Measurements from ENCODE around the gene TRAF6. TPM values are rescaled to one million over a fixed set of nuclear protein-coding genes. Genes with fewer than 3 reads are reported as not detected.

Gene TRAF6, protein sequence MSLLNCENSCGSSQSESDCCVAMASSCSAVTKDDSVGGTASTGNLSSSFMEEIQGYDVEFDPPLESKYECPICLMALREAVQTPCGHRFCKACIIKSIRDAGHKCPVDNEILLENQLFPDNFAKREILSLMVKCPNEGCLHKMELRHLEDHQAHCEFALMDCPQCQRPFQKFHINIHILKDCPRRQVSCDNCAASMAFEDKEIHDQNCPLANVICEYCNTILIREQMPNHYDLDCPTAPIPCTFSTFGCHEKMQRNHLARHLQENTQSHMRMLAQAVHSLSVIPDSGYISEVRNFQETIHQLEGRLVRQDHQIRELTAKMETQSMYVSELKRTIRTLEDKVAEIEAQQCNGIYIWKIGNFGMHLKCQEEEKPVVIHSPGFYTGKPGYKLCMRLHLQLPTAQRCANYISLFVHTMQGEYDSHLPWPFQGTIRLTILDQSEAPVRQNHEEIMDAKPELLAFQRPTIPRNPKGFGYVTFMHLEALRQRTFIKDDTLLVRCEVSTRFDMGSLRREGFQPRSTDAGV
- polyA plus RNA-seq (2013, experiment 1 of 2), result 9.6 TPM
- 10.0 TPM for polyA plus RNA-seq (2013, experiment 2 of 2)

DNA sequence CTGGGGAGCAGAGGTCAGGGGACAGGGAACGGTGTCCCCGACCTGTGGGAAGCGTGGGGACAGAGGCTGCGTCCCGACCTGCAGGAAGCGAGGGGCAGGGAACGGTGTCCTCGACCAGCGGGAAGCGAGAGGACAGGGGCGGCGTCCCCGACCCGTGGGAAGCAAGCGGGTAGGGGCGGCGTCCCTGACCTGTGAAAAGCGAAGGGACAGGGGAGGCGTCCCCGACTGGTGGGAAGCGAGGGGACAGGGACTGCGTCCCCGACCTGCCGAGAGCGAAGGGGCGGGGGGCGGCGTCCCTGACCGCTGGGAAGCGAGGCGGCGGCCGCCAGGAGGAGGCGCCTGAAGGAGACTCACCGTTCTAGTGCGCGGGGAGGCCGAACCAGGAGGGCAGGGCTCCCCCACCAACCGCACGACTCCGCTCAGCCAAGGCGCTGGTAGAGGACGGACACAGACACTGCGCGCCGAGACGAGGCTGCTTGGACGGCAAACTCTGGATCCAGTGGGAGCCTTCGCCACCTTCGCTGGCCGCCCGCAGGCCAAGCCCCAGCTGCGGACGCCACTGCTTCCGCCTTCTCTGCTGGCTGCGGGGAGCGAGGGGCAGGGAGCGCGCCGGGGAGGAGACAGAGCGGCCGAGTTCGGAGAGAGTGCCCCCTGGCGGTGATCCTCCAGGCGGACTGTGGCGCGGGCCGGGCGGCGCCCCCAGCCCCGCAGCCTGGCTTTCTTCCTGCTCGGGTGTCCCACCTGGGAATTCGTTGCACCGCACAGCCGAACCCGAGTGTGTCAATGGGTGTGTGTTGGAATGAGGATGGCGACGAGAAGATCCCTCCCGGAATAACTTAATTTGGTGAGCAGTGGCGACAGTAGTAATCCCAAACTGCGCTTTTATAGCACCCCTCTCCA, at the start of gene TRAF6:
TRAF6 (minus strand) TSS at position 579 of the 900 bp plus-strand sequence. CDS start 8,757 bp downstream, outside the sequence.
- peak within 1 kb of the TSS; percentile 85 for H3K4me2 ChIP-seq (ENCODE audit: insufficient read depth, low read length, poor library complexity, severe bottlenecking)
- H2BK5ac ChIP-seq (ENCODE audit: low read length), result peak within 1 kb of the TSS; percentile 67
- H4K8ac ChIP-seq (ENCODE audit: low read depth, low read length), result no peak within 1 kb of the TSS
- H3K79me1 ChIP-seq (ENCODE audit: low read depth, low read length), result peaks cover 4% of the 10 kb centered on the region
- peaks cover 0 to 3% (median 0%) of the 10 kb centered on the region in 3 experiments for H3K27me3 ChIP-seq (ENCODE audit: control insufficient read depth in 3 of 3, insufficient read depth in 3 of 3, low read depth in 1 of 3, low read length in 3 of 3)
- no peak within 1 kb of the TSS for H4K91ac ChIP-seq (ENCODE audit: low read depth, low read length, poor library complexity)
- H3K9ac ChIP-seq (ENCODE audit: low read depth, low read length, poor library complexity), result peak within 1 kb of the TSS; percentile 100
- H3K36me3 ChIP-seq (replicated peaks in 1 of 2; ENCODE audit: control insufficient read depth in 2 of 2, insufficient read depth in 2 of 2, low read length in 2 of 2), result peaks cover 0 to 12% of the 10 kb centered on the region in 2 donors
- peak within 1 kb of the TSS; percentile 97 for H2BK12ac ChIP-seq (ENCODE audit: low read length)
- peak; percentile 87 for DNase-seq (ENCODE audit: low spot score)
- WGBS, 2 donors (ENCODE audit: extremely low coverage in 2 of 2, insufficient read length in 2 of 2, insufficient replicate concordance in 1 of 2), result no CpG with 5 or more reads among the region's 81 CpGs
- peak within 1 kb of the TSS; percentile 99 for H3K18ac ChIP-seq (ENCODE audit: low read length)
- peaks cover 1 to 3% of the 10 kb centered on the region in 2 donors for H3K4me1 ChIP-seq (ENCODE audit: control insufficient read depth in 2 of 2, insufficient read depth in 1 of 2, low read depth in 1 of 2, low read length in 2 of 2)
- no peak within 1 kb of the TSS for H2AK5ac ChIP-seq (ENCODE audit: low read depth, low read length)
- H3K9me3 ChIP-seq (replicated peaks in 1 of 2; ENCODE audit: control insufficient read depth in 2 of 2, insufficient read depth in 1 of 2, low read depth in 1 of 2, low read length in 2 of 2), result peaks cover 2 to 10% of the 10 kb centered on the region in 2 donors
- H2BK15ac ChIP-seq (ENCODE audit: low read length), result peak within 1 kb of the TSS; percentile 94
- peak within 1 kb of the TSS; percentile 96 to 98 for H3K4me3 ChIP-seq (ENCODE audit: low read length in 2 of 2)
- H3K4ac ChIP-seq (ENCODE audit: low read length), result no peak within 1 kb of the TSS
- H3K23ac ChIP-seq (ENCODE audit: low read depth, low read length, poor library complexity), result peak within 1 kb of the TSS; percentile 98
- peak within 1 kb of the TSS; percentile 73 for H3K27ac ChIP-seq (replicated peaks; ENCODE audit: low read length)
- peak within 1 kb of the TSS; percentile 99 for H2AFZ ChIP-seq (ENCODE audit: low read length)
- H3K14ac ChIP-seq (ENCODE audit: low read length), result peak within 1 kb of the TSS; percentile 100
- no peak within 1 kb of the TSS for H2BK120ac ChIP-seq (ENCODE audit: low read depth, low read length)

GRCh38 chr11:36558571-36559413, 48.7 kb upstream of the TRAF6 start:
- Histone ChIP-seq H3K4me1 (ENCODE audit: control insufficient read depth in 2 of 2, insufficient read depth in 1 of 2, low read depth in 1 of 2, low read length in 2 of 2) (no peaks in the 10 kb centered on the region), H2BK12ac (ENCODE audit: low read length) (no peak overlapping the region), H2AK5ac (ENCODE audit: low read depth, low read length) (no peak overlapping the region), H2BK15ac (ENCODE audit: low read length) (no peak overlapping the region), H3K14ac (ENCODE audit: low read length) (no peak overlapping the region), H3K27ac (replicated peaks; ENCODE audit: low read length) (no peak overlapping the region), H2BK120ac (ENCODE audit: low read depth, low read length) (no peak overlapping the region), H3K36me3 (replicated peaks in 1 of 2; ENCODE audit: control insufficient read depth in 2 of 2, insufficient read depth in 2 of 2, low read length in 2 of 2) (no peaks in the 10 kb centered on the region), H3K9me3 (replicated peaks in 1 of 2; ENCODE audit: control insufficient read depth in 2 of 2, insufficient read depth in 1 of 2, low read depth in 1 of 2, low read length in 2 of 2) (peaks cover 0 to 4% of the 10 kb centered on the region in 2 donors), H3K4me2 (ENCODE audit: insufficient read depth, low read length, poor library complexity, severe bottlenecking) (no peak overlapping the region), H3K79me1 (ENCODE audit: low read depth, low read length) (no peaks in the 10 kb centered on the region), H4K8ac (ENCODE audit: low read depth, low read length) (no peak overlapping the region), H3K4ac (ENCODE audit: low read length) (no peak overlapping the region), H4K91ac (ENCODE audit: low read depth, low read length, poor library complexity) (no peak overlapping the region), H3K27me3 (ENCODE audit: control insufficient read depth in 3 of 3, insufficient read depth in 3 of 3, low read depth in 1 of 3, low read length in 3 of 3) (no peaks in the 10 kb centered on the region), H3K18ac (ENCODE audit: low read length) (no peak overlapping the region), H2AFZ (ENCODE audit: low read length) (no peak overlapping the region), H3K4me3 (ENCODE audit: low read length in 2 of 2) (no peak overlapping the region), H3K9ac (ENCODE audit: low read depth, low read length, poor library complexity) (no peak overlapping the region), H2BK5ac (ENCODE audit: low read length) (no peak overlapping the region), H3K23ac (ENCODE audit: low read depth, low read length, poor library complexity) (no peak overlapping the region)
- WGBS, 2 donors (ENCODE audit: extremely low coverage in 2 of 2, insufficient read length in 2 of 2, insufficient replicate concordance in 1 of 2), result no CpG with 5 or more reads among the region's 4 CpGs
- DNase-seq (ENCODE audit: low spot score), result no peak

GRCh38 chr11:36557991-36558390, 47.9 kb upstream of the TRAF6 start:
- no peak overlapping the region for H2AFZ ChIP-seq (ENCODE audit: low read length)
- no peak overlapping the region for H2BK12ac ChIP-seq (ENCODE audit: low read length)
- H3K4me3 ChIP-seq (ENCODE audit: low read length in 2 of 2), result no peak overlapping the region
- H3K27ac ChIP-seq (replicated peaks; ENCODE audit: low read length), result no peak overlapping the region
- H3K14ac ChIP-seq (ENCODE audit: low read length), result no peak overlapping the region
- peaks cover 0 to 4% of the 10 kb centered on the region in 2 donors for H3K9me3 ChIP-seq (replicated peaks in 1 of 2; ENCODE audit: control insufficient read depth in 2 of 2, insufficient read depth in 1 of 2, low read depth in 1 of 2, low read length in 2 of 2)
- H4K91ac ChIP-seq (ENCODE audit: low read depth, low read length, poor library complexity), result no peak overlapping the region
- H2BK15ac ChIP-seq (ENCODE audit: low read length), result no peak overlapping the region
- H2AK5ac ChIP-seq (ENCODE audit: low read depth, low read length), result no peak overlapping the region
- no peaks in the 10 kb centered on the region for H3K27me3 ChIP-seq (ENCODE audit: control insufficient read depth in 3 of 3, insufficient read depth in 3 of 3, low read depth in 1 of 3, low read length in 3 of 3)
- no peak overlapping the region for H3K9ac ChIP-seq (ENCODE audit: low read depth, low read length, poor library complexity)
- H3K79me1 ChIP-seq (ENCODE audit: low read depth, low read length), result no peaks in the 10 kb centered on the region
- H3K23ac ChIP-seq (ENCODE audit: low read depth, low read length, poor library complexity), result no peak overlapping the region
- no peaks in the 10 kb centered on the region for H3K4me1 ChIP-seq (ENCODE audit: control insufficient read depth in 2 of 2, insufficient read depth in 1 of 2, low read depth in 1 of 2, low read length in 2 of 2)
- H4K8ac ChIP-seq (ENCODE audit: low read depth, low read length), result no peak overlapping the region
- no peak overlapping the region for H2BK5ac ChIP-seq (ENCODE audit: low read length)
- no peak overlapping the region for H3K4ac ChIP-seq (ENCODE audit: low read length)
- H3K18ac ChIP-seq (ENCODE audit: low read length), result no peak overlapping the region
- no peak overlapping the region for H3K4me2 ChIP-seq (ENCODE audit: insufficient read depth, low read length, poor library complexity, severe bottlenecking)
- no peaks in the 10 kb centered on the region for H3K36me3 ChIP-seq (replicated peaks in 1 of 2; ENCODE audit: control insufficient read depth in 2 of 2, insufficient read depth in 2 of 2, low read length in 2 of 2)
- H2BK120ac ChIP-seq (ENCODE audit: low read depth, low read length), result no peak overlapping the region
- no peak for DNase-seq (ENCODE audit: low spot score)

Data from neuronal stem cell (in vitro differentiated cells).